HCT116 (cell line): ENCODE results near the gene ACADVL. TPM values are rescaled to one million over a fixed set of nuclear protein-coding genes. Genes with fewer than 3 reads are reported as not detected.

Experiments used
- ATAC-seq: fragments of 200-7000 bp; cut with Tn5 transposase; 2 replicates; pipeline ENCODE4 v1.9.1; 2020; ENCODE audit warnings: mild to moderate bottlenecking, moderate library complexity
- BruUV-seq: library from RNA; stranded (reverse); fragments of 400-500 nt; replicated peaks from 2 replicates; lab custom pipeline; 2021; lab: Mats Ljungman, UMichigan
- CTCF ChIA-PET: fragments of 300-600 bp; sonication (Branson Sonifier 250); formaldehyde crosslinking; loops from one replicate; lab custom pipeline; 2021; ENCODE audit warnings: antibody characterized with exemption; lab: Charles Lee
- POLR2A ChIA-PET: fragments of 300-600, 350-600 bp; sonication (Branson Sonifier 250); formaldehyde crosslinking; loops from one replicate; lab custom pipeline; 2021; ENCODE audit warnings: antibody characterized with exemption; lab: Charles Lee
- RAD21 ChIA-PET, 2 experiments: fragments of 300-600 bp; sonication (Branson Sonifier 250); formaldehyde crosslinking; loops; one replicate each; lab custom pipeline; 2023; ENCODE audit warnings: low total read pairs in 2 of 2; ENCODE audit not compliant: uncharacterized antibody in 2 of 2, unreplicated experiment in 2 of 2, low non-redundant PET in 1 of 2; lab: Charles Lee
- DNase-seq: peaks from one replicate; pipeline ENCODE4 v3.0.0-alpha.2; 2010; ENCODE audit warnings: low read depth, low spot score
- H2AFZ ChIP-seq: fragments of 200-600 bp; shearing (Covaris generic), sonication (generic); 2 replicates; pipeline ENCODE4 v1.6.1; 2017; ENCODE audit warnings: low read depth, mixed run types, mixed read lengths, antibody characterized with exemption, low read length; ENCODE audit not compliant: poor library complexity, severe bottlenecking
- H3K27ac ChIP-seq: 2 replicates; pipeline ENCODE4 v1.5.1; 2012; ENCODE audit warnings: low read depth, low read length
- H3K27me3 ChIP-seq: fragments of 200-600 bp; sonication (generic); 2 replicates; pipeline ENCODE4 v1.6.1; 2016; ENCODE audit warnings: mixed run types, low read length, mixed read lengths; ENCODE audit not compliant: insufficient read depth
- H3K36me3 ChIP-seq, 2 experiments: fragments of 200-500 bp in 1 of 2; fragments of 200-600 bp in 1 of 2; sonication (Bioruptor generic) in 1 of 2; sonication (generic) in 1 of 2; 2 replicates each; pipeline versions ENCODE4 v1.5.1 to v1.6.1; 2014 to 2016; ENCODE audit warnings: low read length in 2 of 2, inconsistent platforms in 1 of 2, mixed read lengths in 1 of 2, mixed run types in 1 of 2; ENCODE audit not compliant: insufficient read depth in 2 of 2, control insufficient read depth in 1 of 2
- H3K4me1 ChIP-seq, 2 experiments: fragments of 200-600 bp in 1 of 2; sonication (generic) in 1 of 2; 2 replicates each; pipeline versions ENCODE4 v1.5.1 to v1.6.1; 2012 to 2017; ENCODE audit warnings: low read length in 2 of 2, inconsistent platforms in 1 of 2, mild to moderate bottlenecking in 1 of 2, mixed read lengths in 1 of 2, mixed run types in 1 of 2, moderate library complexity in 1 of 2; ENCODE audit not compliant: insufficient read depth in 2 of 2, control insufficient read depth in 1 of 2
- H3K4me2 ChIP-seq: fragments of 200-600 bp; sonication (generic); 2 replicates; pipeline ENCODE4 v1.6.1; 2017; ENCODE audit warnings: mixed run types, low read length, mixed read lengths
- H3K4me3 ChIP-seq, 2 experiments: fragments of 200-600 bp in 1 of 2; sonication (generic) in 1 of 2; replicated peaks in 1 of 2; 2 replicates each; pipeline ENCODE4 v1.5.1; 2011 to 2016; ENCODE audit warnings: low read length in 2 of 2, control low read depth in 1 of 2, low read depth in 1 of 2, mild to moderate bottlenecking in 1 of 2, mixed read lengths in 1 of 2, mixed run types in 1 of 2
- H3K79me2 ChIP-seq: fragments of 200-600 bp; sonication (generic); 2 replicates; pipeline ENCODE4 v1.6.1; 2017; ENCODE audit warnings: mild to moderate bottlenecking, mixed run types, low read length, moderate library complexity, mixed read lengths; ENCODE audit not compliant: insufficient read depth
- H3K9ac ChIP-seq: fragments of 200-600 bp; sonication (generic); 2 replicates; pipeline ENCODE4 v1.6.1; 2016; ENCODE audit warnings: low read length, mixed read lengths
- H3K9me2 ChIP-seq: fragments of 200-600 bp; sonication (generic), shearing (Covaris generic); 2 replicates; pipeline ENCODE4 v1.6.1; 2017; ENCODE audit warnings: mixed run types, mild to moderate bottlenecking, moderate library complexity; ENCODE audit not compliant: insufficient read depth
- H3K9me3 ChIP-seq, 2 experiments: fragments of 200-500 bp in 1 of 2; fragments of 200-600 bp in 1 of 2; sonication (Bioruptor generic) in 1 of 2; sonication (generic) in 1 of 2; 2 replicates each; pipeline ENCODE4 v1.6.1; 2014 to 2017; ENCODE audit warnings: low read length in 2 of 2, mixed read lengths in 2 of 2, inconsistent platforms in 1 of 2, low read depth in 1 of 2, mild to moderate bottlenecking in 1 of 2, mixed run types in 1 of 2, moderate library complexity in 1 of 2; ENCODE audit not compliant: control insufficient read depth in 1 of 2, insufficient read depth in 1 of 2
- H4K20me1 ChIP-seq: fragments of 200-600 bp; sonication (generic), shearing (Covaris generic); 2 replicates; pipeline ENCODE4 v1.6.1; 2017; ENCODE audit warnings: mixed run types, mild to moderate bottlenecking, moderate library complexity; ENCODE audit not compliant: insufficient read depth
- EGR1 ChIP-seq: IDR thresholded peaks from 2 replicates; pipeline ENCODE4 v1.6.1; 2012; ENCODE audit warnings: low read depth
- ELF1 ChIP-seq: IDR thresholded peaks from 2 replicates; pipeline ENCODE4 v1.6.1; 2012; ENCODE audit warnings: low read depth, borderline replicate concordance
- EZH2 ChIP-seq: fragments of 200-600 bp; sonication (generic); IDR thresholded peaks from 2 replicates; pipeline ENCODE4 v1.6.1; 2017; ENCODE audit warnings: antibody characterized with exemption, mixed run types
- EZH2phosphoT487 ChIP-seq: fragments of 200-600 bp; IDR thresholded peaks from 2 replicates; pipeline ENCODE4 v1.6.1; 2018; ENCODE audit warnings: antibody characterized with exemption, borderline replicate concordance
- FOSL1 ChIP-seq: IDR thresholded peaks from 2 replicates; pipeline ENCODE4 v1.6.1; 2012; ENCODE audit warnings: low read depth
- JUND ChIP-seq: IDR thresholded peaks from 2 replicates; pipeline ENCODE4 v1.6.1; 2012
- POLR2AphosphoS5 ChIP-seq: IDR thresholded peaks from 2 replicates; pipeline ENCODE4 v1.6.1; 2011; ENCODE audit warnings: mild to moderate bottlenecking, low read depth, low read length, moderate library complexity
- RAD21 ChIP-seq: IDR thresholded peaks from 2 replicates; pipeline ENCODE4 v1.6.1; 2012; ENCODE audit warnings: low read depth, mild to moderate bottlenecking
- REST ChIP-seq: IDR thresholded peaks from 2 replicates; pipeline ENCODE4 v1.6.1; 2012; ENCODE audit warnings: low read depth
- SRF ChIP-seq: IDR thresholded peaks from 2 replicates; pipeline ENCODE4 v1.6.1; 2012; ENCODE audit warnings: low read depth
- TCF7L2 ChIP-seq: IDR thresholded peaks from 2 replicates; pipeline ENCODE4 v1.7.0; 2011; ENCODE audit warnings: borderline replicate concordance, inconsistent platforms; ENCODE audit not compliant: insufficient read depth, insufficient read length; ENCODE audit errors: extremely low read depth
- ZFX ChIP-seq: fragments of 450-650 bp; IDR thresholded peaks from 2 replicates; pipeline ENCODE4 v1.6.1; 2017
- intact Hi-C: fragments of 100-400 bp; cut with micrococcal nuclease; formaldehyde crosslinking; loops from 2 replicates; pipeline ENCODE4 v1.10.0; 2022
- total RNA-seq: library from RNA; stranded (reverse); gene quantifications from one replicate; pipeline ENCODE4 v1.2.1, GENCODE V29; 2021; ENCODE audit not compliant: unreplicated experiment

The ACADVL gene
- total RNA-seq, 1 experiment from 2014 or later = 554 TPM

DNA sequence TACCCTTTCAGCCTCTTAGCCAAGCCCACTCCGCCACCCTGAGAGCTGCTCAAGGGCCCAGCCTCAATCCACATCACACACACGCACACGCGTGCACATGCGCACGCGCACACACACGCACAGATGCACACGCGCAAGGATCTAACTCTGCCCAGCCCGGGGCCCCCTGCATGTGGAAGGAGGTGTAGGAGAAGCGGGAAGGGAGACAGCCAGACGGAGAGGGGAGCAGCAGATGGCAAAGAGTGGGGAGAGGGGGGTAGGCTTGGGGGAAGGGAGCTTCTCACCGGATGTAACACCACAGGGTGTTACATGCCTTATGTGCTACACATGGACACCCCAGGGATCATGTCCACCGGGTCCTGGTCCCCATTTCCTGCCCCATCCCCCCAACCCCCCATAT lies 15.4 kb upstream of the ACADVL start:
- Histone ChIP-seq H3K9me3 (no peaks in the 10 kb centered on the region), H3K36me3 (no peaks in the 10 kb centered on the region), H3K79me2 (no peaks in the 10 kb centered on the region), H3K27me3 (no peaks in the 10 kb centered on the region), H3K9ac (no peak overlapping the region), H4K20me1 (no peaks in the 10 kb centered on the region), H3K4me1 (peaks cover 8 to 25% of the 10 kb centered on the region in 2 experiments; a peak in 3 of 4 replicates), H3K4me2 (peak overlapping the region; percentile 71), H3K9me2 (no peaks in the 10 kb centered on the region), H3K4me3 (no peak overlapping the region), H3K27ac (no peak overlapping the region), H2AFZ (no peak overlapping the region)
- ChIA-PET CTCF (no interaction called here), POLR2A (interaction anchor here (0.7 kb wide), 1 partner anchor 1225 kb away, joined by 3 read pairs; no protein-coding TSS in a partner anchor), RAD21 (no interaction called here)
- ATAC-seq (no peak), DNase-seq (no peak)
- BruUV-seq = no TSS peak
- intact Hi-C loops = no loop called here
- TF ChIP-seq TCF7L2 (no peak), ELF1 (no peak), JUND (no peak), FOSL1 (no peak), EZH2phosphoT487 (no peak), EZH2 (no peak), POLR2AphosphoS5 (no peak), ZFX (no peak), SRF (no peak), EGR1 (no peak), REST (no peak), RAD21 (no peak)
